ENCODE data around the gene RMC1. TPM values are rescaled to one million over a fixed set of nuclear protein-coding genes. Genes with fewer than 3 reads are reported as not detected.

RMC1 gene
- total and polyA plus RNA-seq, 2 donors: 16.8 to 24.4 TPM

GRCh38 chr18:23578891-23579653 lies 75.8 kb downstream of the RMC1 start:
- no peak for DNase-seq (ENCODE audit: extremely low spot score)
- no peaks in the 10 kb centered on the region for H3K4me1 ChIP-seq (ENCODE audit: insufficient read depth)
- H3K36me3 ChIP-seq (ENCODE audit: insufficient read depth): no peaks in the 10 kb centered on the region
- no peak overlapping the region for H3K27ac ChIP-seq (ENCODE audit: low read depth)
- WGBS: 91% methylated on average over 8 of the region's 8 CpGs
- no peak overlapping the region for H3K4me3 ChIP-seq (ENCODE audit: low read depth, low read length)

- Histone ChIP-seq H3K4me3 (ENCODE audit: low read depth, low read length) (no peak overlapping the region), H3K4me1 (ENCODE audit: insufficient read depth) (no peaks in the 10 kb centered on the region), H3K27ac (ENCODE audit: low read depth) (no peak overlapping the region), H3K36me3 (ENCODE audit: insufficient read depth) (no peaks in the 10 kb centered on the region)
- no peak for DNase-seq (ENCODE audit: extremely low spot score)
- 83% methylated on average over 6 of the region's 6 CpGs for WGBS
Observed at GRCh38 chr18:23580677-23581367, 77.5 kb downstream of the RMC1 start.

Small RNA genes lying within 50 kb of the gene (small RNA-seq; reads per million reads assigned to genes)
- gene AC026634.1 (not detected), gene RF00019 (not detected)

Other genes with a start within 250 kb of the RMC1 start
- 74.9 TPM for gene RIOK3, start 50.2 kb upstream of the RMC1 start, total RNA-seq
- 43.4 TPM for gene RIOK3, start 50.2 kb upstream of the RMC1 start, polyA plus RNA-seq
- 30.5 TPM for gene NPC1, start 83.0 kb downstream of the RMC1 start, total RNA-seq
- 29.8 TPM for gene NPC1, start 83.0 kb downstream of the RMC1 start, polyA plus RNA-seq
- gene ANKRD29, start 159.4 kb downstream of the RMC1 start, total RNA-seq: 11.7 TPM
- gene ANKRD29, start 159.4 kb downstream of the RMC1 start, polyA plus RNA-seq: 13.6 TPM
- gene LAMA3, start 185.9 kb downstream of the RMC1 start, total RNA-seq: 32.3 TPM
- gene LAMA3, start 185.9 kb downstream of the RMC1 start, polyA plus RNA-seq: 10.4 TPM

Measured in urinary bladder (tissue), 4 donors.